ENCODE measurements around the gene TGFB3. TPM values are rescaled to one million over a fixed set of nuclear protein-coding genes. Genes with fewer than 3 reads are reported as not detected.
"Not testable (repeated sequence)": the region's sequence is repeated elsewhere in the genome, so short reads cannot be mapped to it uniquely, and the experiment has no call there.

TGFB3 gene
- 5.1 and 8.3 TPM in 2 replicates for total RNA-seq (2012; rRNA removed)

DNA sequence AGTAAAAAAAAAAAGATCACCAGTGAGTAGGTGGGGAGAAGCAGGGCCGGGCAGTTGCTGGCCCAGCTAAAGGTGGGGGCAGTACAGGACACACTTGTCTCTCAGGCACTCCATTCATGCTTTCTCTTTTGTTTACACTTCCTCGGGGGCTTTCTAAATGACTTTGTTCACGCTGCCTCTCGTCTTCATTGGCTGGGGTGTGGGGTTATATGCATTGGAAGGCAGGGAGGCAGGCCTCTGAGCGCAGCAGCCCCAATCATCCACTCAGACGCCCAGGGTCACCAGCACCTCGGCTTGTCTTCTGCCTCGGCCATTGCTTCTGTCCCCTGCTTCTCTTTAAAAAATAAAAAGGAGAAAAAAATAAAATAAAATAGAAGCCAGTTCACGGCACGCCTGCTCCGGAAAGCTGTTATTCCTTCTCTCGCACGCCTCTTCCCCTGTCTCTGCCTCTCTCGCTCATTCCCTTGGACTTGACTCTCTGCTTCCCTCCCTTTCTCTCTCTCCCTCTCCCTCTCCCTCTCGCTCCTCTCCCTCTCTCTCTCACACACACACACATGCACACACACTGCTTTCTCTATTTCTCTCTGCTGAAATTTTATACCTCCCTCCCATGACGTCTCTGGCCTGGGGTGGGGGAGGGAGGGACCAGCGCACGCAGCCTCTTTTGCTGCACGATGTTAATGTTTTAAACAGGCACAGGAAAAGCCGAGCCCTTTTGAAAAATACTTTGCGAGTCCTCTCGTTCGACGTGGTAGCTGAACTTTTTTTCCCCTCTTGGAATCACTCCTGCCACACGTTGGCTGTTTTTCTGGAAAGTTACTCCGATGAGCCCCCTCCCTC is at the start of gene TGFB3:
TSS of gene TGFB3 (minus strand) at position 570 of the 840 bp plus-strand sequence. CDS start 1,102 bp downstream, outside the sequence.
- no peaks in the 10 kb centered on the region for H3K36me3 ChIP-seq (ENCODE audit: insufficient read depth, low read length)
- peak within 1 kb of the TSS; percentile 86 for H3K9ac ChIP-seq (ENCODE audit: low read depth, low read length)
- H3K27me3 ChIP-seq (ENCODE audit: control insufficient read depth, insufficient read depth, low read length), result peaks cover 4% of the 10 kb centered on the region
- no peaks in the 10 kb centered on the region for H3K9me3 ChIP-seq (replicated peaks; ENCODE audit: low read length)
- H3K4me3 ChIP-seq (ENCODE audit: low read length), result peak within 1 kb of the TSS; percentile 83
- peaks cover 33% of the 10 kb centered on the region for H3K4me1 ChIP-seq (ENCODE audit: control insufficient read depth, insufficient read depth, low read length)
- peak within 1 kb of the TSS; percentile 89 for H3K4me2 ChIP-seq (ENCODE audit: low read length)

DNA sequence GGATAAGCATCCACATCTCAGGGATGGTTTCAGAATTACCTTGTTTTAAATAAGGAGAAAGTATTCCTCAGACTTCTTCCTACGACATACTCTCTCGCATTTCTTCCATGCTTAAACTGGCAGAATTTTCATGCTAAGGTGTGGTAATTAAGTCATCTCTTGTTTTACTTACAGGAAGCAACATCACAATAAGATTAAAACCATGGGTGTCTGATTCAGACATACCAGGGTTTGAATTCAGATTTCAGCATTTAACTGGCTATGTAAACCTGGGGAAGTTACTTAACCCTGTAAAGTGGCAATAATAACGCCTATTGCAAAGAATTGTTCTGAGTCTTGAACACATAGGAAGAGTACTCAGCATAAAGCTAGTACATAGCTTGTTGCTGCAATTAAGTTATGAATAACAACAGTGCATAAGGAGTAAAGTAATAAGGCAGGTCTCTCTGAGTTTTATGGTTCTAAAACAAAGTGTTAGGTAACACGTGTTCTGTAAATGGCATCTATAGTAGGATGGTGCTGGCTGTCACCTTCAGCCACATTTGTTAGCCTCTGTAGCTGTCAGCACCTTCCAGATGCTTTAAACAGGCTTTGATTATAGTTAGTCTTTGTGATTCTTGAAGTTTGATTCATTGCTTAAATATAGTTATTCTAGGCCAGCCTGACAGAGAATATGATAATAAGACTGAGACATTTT is 42.6 kb upstream of the TGFB3 start:
- Histone ChIP-seq H3K4me3 (ENCODE audit: low read length) (no peak overlapping the region), H3K36me3 (ENCODE audit: insufficient read depth, low read length) (peaks cover 14% of the 10 kb centered on the region), H3K4me1 (ENCODE audit: control insufficient read depth, insufficient read depth, low read length) (no peaks in the 10 kb centered on the region), H3K9ac (ENCODE audit: low read depth, low read length) (no peak overlapping the region), H3K27me3 (ENCODE audit: control insufficient read depth, insufficient read depth, low read length) (no peaks in the 10 kb centered on the region), H3K9me3 (replicated peaks; ENCODE audit: low read length) (no peaks in the 10 kb centered on the region), H3K4me2 (ENCODE audit: low read length) (no peak overlapping the region)

DNA sequence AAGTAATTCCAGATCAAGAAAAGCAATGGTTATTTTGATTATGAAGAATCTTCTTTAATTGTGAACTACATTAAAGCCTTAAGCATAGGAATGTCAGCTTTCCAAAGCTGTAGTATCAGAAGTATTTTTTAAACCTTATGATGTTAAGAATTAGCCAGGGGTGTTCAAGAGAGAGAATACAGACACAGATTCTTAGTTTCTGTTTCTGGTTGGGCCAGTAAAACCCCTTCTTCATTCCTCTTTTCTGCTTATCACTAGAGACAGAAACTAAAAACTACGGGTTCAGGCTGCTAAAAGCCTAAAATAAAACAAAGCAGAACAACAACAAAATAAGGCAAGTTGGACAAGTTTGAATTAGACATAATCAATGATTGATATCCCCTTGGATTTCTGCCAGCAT is 42.0 kb upstream of the TGFB3 start:
- H3K9ac ChIP-seq (ENCODE audit: low read depth, low read length), result no peak overlapping the region
- no peaks in the 10 kb centered on the region for H3K9me3 ChIP-seq (replicated peaks; ENCODE audit: low read length)
- H3K36me3 ChIP-seq (ENCODE audit: insufficient read depth, low read length), result peaks cover 20% of the 10 kb centered on the region
- H3K27me3 ChIP-seq (ENCODE audit: control insufficient read depth, insufficient read depth, low read length), result no peaks in the 10 kb centered on the region
- no peak overlapping the region for H3K4me2 ChIP-seq (ENCODE audit: low read length)
- H3K4me1 ChIP-seq (ENCODE audit: control insufficient read depth, insufficient read depth, low read length), result no peaks in the 10 kb centered on the region
- H3K4me3 ChIP-seq (ENCODE audit: low read length), result no peak overlapping the region

DNA sequence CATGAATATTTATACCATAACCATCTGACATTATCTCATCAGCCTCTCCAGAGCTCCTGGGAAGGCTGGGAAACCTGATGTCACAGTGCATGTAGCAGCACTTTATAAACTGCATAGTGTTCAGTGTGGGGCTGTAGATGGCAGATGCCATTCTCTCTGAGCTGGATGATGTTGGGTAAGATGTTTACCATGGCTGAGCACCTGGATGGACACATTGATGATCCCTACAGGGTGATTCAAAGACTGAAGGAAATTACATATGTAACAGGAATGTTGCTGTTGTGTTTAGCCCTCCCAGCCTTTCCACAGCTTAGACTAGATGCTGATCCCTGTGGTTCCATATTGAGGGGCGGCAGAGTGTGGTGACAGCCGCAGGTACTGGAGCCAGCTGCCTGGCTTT is 41.2 kb upstream of the TGFB3 start:
- Histone ChIP-seq H3K27me3 (ENCODE audit: control insufficient read depth, insufficient read depth, low read length) (no peaks in the 10 kb centered on the region), H3K36me3 (ENCODE audit: insufficient read depth, low read length) (peaks cover 22% of the 10 kb centered on the region), H3K9ac (ENCODE audit: low read depth, low read length) (no peak overlapping the region), H3K9me3 (replicated peaks; ENCODE audit: low read length) (no peaks in the 10 kb centered on the region), H3K4me2 (ENCODE audit: low read length) (no peak overlapping the region), H3K4me3 (ENCODE audit: low read length) (no peak overlapping the region), H3K4me1 (ENCODE audit: control insufficient read depth, insufficient read depth, low read length) (no peaks in the 10 kb centered on the region)

DNA sequence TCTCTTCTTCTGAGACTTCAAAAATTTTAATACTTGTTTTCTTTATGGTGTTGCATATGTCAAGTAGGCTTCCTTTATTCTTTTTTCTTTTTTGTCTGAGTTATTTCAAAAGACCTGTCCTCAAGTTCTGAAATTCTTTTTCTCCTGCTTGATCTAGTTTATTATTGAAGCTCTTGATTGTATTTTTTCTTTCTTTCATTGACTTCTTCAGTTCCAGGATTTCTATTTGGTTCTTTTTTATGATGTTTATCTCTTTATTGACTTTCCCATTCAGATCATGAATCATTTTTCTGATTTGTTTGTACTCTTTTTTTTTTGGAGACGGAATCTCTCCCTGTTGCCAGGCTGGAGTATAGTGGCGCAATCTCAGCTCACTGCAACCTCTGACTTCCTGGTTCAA is 37.9 kb upstream of the TGFB3 start:
- Histone ChIP-seq H3K9ac (ENCODE audit: low read depth, low read length) (no peak overlapping the region), H3K27me3 (ENCODE audit: control insufficient read depth, insufficient read depth, low read length) (no peaks in the 10 kb centered on the region), H3K9me3 (replicated peaks; ENCODE audit: low read length) (no peaks in the 10 kb centered on the region), H3K4me2 (ENCODE audit: low read length) (no peak overlapping the region), H3K36me3 (ENCODE audit: insufficient read depth, low read length) (peaks cover 25% of the 10 kb centered on the region), H3K4me1 (ENCODE audit: control insufficient read depth, insufficient read depth, low read length) (no peaks in the 10 kb centered on the region), H3K4me3 (ENCODE audit: low read length) (no peak overlapping the region)

DNA sequence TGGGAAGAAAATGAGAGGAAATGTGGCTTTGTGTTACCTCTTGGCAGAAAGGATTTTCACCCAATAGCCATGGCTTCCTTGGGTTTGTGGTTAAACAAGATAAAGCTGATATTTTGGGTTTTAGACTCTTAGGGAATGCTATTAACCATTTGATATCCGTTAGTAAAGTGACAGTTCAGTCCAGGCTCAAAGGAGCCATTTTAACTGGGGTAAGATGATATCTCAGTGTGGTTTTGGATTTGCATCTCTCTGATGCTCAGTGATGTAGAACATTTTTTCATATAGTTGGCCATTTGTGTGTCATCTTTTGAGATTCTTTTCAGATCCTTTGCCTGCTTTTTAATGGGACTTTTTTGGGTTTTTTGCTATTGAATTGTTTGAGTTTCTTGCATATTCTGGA is 33.9 kb upstream of the TGFB3 start:
- Histone ChIP-seq H3K36me3 (ENCODE audit: insufficient read depth, low read length) (peaks cover 25% of the 10 kb centered on the region), H3K4me3 (ENCODE audit: low read length) (no peak overlapping the region), H3K9ac (ENCODE audit: low read depth, low read length) (no peak overlapping the region), H3K27me3 (ENCODE audit: control insufficient read depth, insufficient read depth, low read length) (no peaks in the 10 kb centered on the region), H3K9me3 (replicated peaks; ENCODE audit: low read length) (no peaks in the 10 kb centered on the region), H3K4me2 (ENCODE audit: low read length) (no peak overlapping the region), H3K4me1 (ENCODE audit: control insufficient read depth, insufficient read depth, low read length) (no peaks in the 10 kb centered on the region)

DNA sequence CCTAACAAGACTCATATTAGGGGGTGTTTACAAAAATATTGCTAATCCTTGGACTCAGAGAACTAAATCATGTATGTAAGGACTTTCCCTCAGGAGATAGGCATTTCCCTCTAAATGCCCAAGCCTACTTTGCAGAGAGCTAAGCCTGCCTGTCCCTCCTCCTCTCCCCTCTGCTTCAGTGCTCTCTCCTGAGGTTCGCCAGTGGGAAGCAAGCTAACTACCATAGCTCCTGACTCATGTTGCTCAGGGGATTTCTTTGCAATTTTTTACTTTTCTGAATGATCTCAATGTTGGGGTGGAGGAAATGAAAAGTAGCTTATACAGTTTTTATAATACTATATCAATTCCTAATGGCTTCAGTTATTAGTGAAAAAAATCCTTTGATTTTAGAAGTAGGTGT is 33.4 kb upstream of the TGFB3 start:
- peaks cover 26% of the 10 kb centered on the region for H3K36me3 ChIP-seq (ENCODE audit: insufficient read depth, low read length)
- no peak overlapping the region for H3K9ac ChIP-seq (ENCODE audit: low read depth, low read length)
- H3K4me3 ChIP-seq (ENCODE audit: low read length), result no peak overlapping the region
- H3K4me2 ChIP-seq (ENCODE audit: low read length), result no peak overlapping the region
- H3K9me3 ChIP-seq (replicated peaks; ENCODE audit: low read length), result no peaks in the 10 kb centered on the region
- no peaks in the 10 kb centered on the region for H3K4me1 ChIP-seq (ENCODE audit: control insufficient read depth, insufficient read depth, low read length)
- H3K27me3 ChIP-seq (ENCODE audit: control insufficient read depth, insufficient read depth, low read length), result no peaks in the 10 kb centered on the region

DNA sequence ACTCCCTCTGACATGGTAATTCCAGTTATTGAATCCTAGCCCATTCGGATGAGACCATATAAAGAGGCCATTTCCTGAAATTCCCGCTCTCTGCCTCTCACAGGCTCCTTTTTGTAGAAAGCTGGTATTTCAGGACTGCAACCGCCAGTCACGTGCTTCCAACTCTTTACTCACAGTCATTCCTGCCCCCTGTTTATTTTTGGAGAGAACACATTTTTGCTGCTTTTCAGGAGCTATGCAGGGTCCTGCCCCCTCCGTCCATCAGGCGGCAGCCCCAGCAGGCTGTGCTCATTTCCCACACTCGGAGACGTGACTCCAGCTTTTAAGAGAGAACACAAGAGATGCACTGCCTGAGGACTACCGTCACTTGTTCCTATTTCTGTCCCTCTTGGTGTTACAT is 30.6 kb upstream of the TGFB3 start:
- Histone ChIP-seq H3K4me1 (ENCODE audit: control insufficient read depth, insufficient read depth, low read length) (peaks cover 7% of the 10 kb centered on the region), H3K4me3 (ENCODE audit: low read length) (no peak overlapping the region), H3K9ac (ENCODE audit: low read depth, low read length) (no peak overlapping the region)

DNA sequence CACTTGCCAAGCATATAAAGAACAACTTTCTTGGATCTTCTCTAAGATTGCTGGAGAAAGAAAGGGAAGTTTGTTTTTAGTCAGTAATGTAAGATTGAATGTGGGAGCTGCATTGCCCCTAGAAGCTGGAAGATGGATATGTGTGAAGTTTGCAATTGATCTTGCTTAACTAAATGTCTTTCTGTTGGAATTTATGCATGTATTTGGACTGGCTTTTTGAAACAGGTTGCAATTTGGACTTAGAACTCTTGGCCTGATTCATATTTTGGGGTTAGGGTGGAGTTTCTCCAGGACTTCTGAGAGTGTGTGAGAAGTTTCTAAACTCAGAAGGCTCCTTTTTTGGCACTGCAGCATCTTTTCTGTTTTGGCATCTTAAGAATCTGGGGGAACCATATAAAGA is 30.1 kb upstream of the TGFB3 start:
- Histone ChIP-seq H3K4me2 (ENCODE audit: low read length) (no peak overlapping the region), H3K36me3 (ENCODE audit: insufficient read depth, low read length) (peaks cover 30% of the 10 kb centered on the region), H3K9ac (ENCODE audit: low read depth, low read length) (no peak overlapping the region), H3K4me1 (ENCODE audit: control insufficient read depth, insufficient read depth, low read length) (peaks cover 9% of the 10 kb centered on the region), H3K27me3 (ENCODE audit: control insufficient read depth, insufficient read depth, low read length) (no peaks in the 10 kb centered on the region), H3K4me3 (ENCODE audit: low read length) (no peak overlapping the region), H3K9me3 (replicated peaks; ENCODE audit: low read length) (no peaks in the 10 kb centered on the region)

More for the DNA sequence above, 30.6 kb upstream of the TGFB3 start:
- no peaks in the 10 kb centered on the region for H3K9me3 ChIP-seq (replicated peaks; ENCODE audit: low read length)
- H3K27me3 ChIP-seq (ENCODE audit: control insufficient read depth, insufficient read depth, low read length), result no peaks in the 10 kb centered on the region
- peaks cover 29% of the 10 kb centered on the region for H3K36me3 ChIP-seq (ENCODE audit: insufficient read depth, low read length)
- H3K4me2 ChIP-seq (ENCODE audit: low read length), result no peak overlapping the region

DNA sequence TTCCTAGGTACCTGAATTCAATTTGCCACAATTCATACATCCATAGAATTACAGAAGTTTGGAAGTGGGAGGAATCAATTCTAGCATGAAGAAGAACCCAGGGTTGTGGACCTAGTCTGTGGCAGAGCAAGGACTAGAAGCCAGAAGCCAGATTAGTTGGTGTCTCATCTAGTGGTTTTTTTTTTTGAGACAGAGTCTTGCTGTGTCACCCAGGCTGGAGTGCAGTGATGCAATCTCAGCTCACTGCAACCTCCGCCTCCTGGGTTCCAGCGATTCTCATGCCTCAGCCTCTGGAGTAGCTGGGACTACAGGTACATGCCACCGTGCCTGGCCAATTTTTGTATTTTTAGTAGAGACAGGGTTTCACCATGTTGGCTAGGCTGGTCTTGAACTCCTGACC is 27.8 kb upstream of the TGFB3 start:
- not testable (repeated sequence) for H3K9ac ChIP-seq (ENCODE audit: low read depth, low read length); H3K9me3 ChIP-seq (replicated peaks; ENCODE audit: low read length); H3K27me3 ChIP-seq (ENCODE audit: control insufficient read depth, insufficient read depth, low read length); H3K4me2 ChIP-seq (ENCODE audit: low read length); H3K4me3 ChIP-seq (ENCODE audit: low read length); H3K4me1 ChIP-seq (ENCODE audit: control insufficient read depth, insufficient read depth, low read length)
- H3K36me3 ChIP-seq (ENCODE audit: insufficient read depth, low read length), result peaks cover 47% of the 10 kb centered on the region

DNA sequence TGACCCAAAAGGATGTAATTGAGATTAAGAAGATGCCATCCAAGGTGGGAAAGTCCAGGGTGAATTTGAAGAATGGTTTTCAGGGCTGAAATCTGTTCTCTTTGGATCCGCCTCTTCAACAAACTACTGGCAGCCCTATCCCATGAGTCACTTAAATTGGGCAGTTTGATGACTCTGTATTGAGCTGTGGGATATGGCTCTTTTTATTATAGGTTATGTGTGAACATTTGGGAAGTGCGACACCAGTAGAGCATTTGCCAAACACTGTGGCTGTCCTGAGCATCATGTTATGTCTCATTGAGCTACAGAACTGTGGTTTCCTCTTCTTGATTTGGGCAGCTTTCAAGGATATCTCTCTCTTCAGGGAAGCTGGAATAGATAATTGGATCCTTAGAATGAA is 26.1 kb upstream of the TGFB3 start:
- H3K9ac ChIP-seq (ENCODE audit: low read depth, low read length), result no peak overlapping the region
- no peaks in the 10 kb centered on the region for H3K27me3 ChIP-seq (ENCODE audit: control insufficient read depth, insufficient read depth, low read length)
- peaks cover 9% of the 10 kb centered on the region for H3K4me1 ChIP-seq (ENCODE audit: control insufficient read depth, insufficient read depth, low read length)
- H3K4me3 ChIP-seq (ENCODE audit: low read length), result no peak overlapping the region
- no peaks in the 10 kb centered on the region for H3K9me3 ChIP-seq (replicated peaks; ENCODE audit: low read length)
- H3K36me3 ChIP-seq (ENCODE audit: insufficient read depth, low read length), result peaks cover 43% of the 10 kb centered on the region
- no peak overlapping the region for H3K4me2 ChIP-seq (ENCODE audit: low read length)

All from skeletal muscle satellite cell (primary cell).